MM.1S (cell line): Measurements from ENCODE around the gene MGARP.

ENCODE experiments used
- EZH2phosphoT487 ChIP-seq: fragments of 300-600 bp; sonication (generic); IDR thresholded peaks from 2 replicates; pipeline ENCODE4 v1.6.1; 2018; ENCODE audit warnings: antibody characterized with exemption, low read length
- TF ChIP-seq, protein P1 (sequence below): fragments of 300-600 bp; sonication (generic); IDR thresholded peaks from 2 replicates; pipeline ENCODE4 v1.5.1; 2016; ENCODE audit warnings: antibody characterized with exemption, low read length, mixed read lengths

DNA sequence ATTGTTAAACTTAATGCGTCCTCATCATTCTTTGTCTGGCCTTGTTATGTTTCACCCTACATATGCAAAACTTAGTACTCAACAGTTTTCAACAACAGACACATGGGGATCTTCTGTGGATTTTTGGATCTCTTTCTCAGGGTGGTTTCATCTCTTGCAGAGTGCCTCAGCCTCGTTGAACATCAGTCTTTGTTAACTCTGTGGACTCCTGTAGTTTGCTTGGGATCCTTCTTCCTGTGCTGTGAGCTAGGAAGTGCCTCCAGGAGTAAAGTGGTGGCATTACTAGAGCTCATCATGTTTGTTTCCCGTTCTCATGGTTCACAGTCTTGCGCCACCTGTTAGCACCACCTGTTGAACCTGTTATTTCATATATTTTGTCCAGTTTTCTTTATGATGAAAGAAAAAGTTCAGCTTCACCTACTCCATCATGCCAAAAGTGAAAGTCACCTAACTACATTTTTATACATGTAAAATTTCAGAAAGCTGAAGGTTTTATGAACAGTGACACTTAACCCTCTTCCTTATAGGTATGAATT, 49.7 kb upstream of the MGARP start:
- TF ChIP-seq, protein P1, sequence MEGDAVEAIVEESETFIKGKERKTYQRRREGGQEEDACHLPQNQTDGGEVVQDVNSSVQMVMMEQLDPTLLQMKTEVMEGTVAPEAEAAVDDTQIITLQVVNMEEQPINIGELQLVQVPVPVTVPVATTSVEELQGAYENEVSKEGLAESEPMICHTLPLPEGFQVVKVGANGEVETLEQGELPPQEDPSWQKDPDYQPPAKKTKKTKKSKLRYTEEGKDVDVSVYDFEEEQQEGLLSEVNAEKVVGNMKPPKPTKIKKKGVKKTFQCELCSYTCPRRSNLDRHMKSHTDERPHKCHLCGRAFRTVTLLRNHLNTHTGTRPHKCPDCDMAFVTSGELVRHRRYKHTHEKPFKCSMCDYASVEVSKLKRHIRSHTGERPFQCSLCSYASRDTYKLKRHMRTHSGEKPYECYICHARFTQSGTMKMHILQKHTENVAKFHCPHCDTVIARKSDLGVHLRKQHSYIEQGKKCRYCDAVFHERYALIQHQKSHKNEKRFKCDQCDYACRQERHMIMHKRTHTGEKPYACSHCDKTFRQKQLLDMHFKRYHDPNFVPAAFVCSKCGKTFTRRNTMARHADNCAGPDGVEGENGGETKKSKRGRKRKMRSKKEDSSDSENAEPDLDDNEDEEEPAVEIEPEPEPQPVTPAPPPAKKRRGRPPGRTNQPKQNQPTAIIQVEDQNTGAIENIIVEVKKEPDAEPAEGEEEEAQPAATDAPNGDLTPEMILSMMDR, result no peak
- TF ChIP-seq EZH2phosphoT487, result no peak
